ENCODE results near the gene WIPF1.

WIPF1 gene

GRCh38 chr2:174621323-174621722 lies 23.7 kb upstream of the WIPF1 start:
- DNase-seq, result no peak

GRCh38 chr2:174618179-174618578 lies 20.6 kb upstream of the WIPF1 start:
- no peak for DNase-seq

- no peak for DNase-seq
Measured at GRCh38 chr2:174617718-174618117, 20.1 kb upstream of the WIPF1 start.

DNA sequence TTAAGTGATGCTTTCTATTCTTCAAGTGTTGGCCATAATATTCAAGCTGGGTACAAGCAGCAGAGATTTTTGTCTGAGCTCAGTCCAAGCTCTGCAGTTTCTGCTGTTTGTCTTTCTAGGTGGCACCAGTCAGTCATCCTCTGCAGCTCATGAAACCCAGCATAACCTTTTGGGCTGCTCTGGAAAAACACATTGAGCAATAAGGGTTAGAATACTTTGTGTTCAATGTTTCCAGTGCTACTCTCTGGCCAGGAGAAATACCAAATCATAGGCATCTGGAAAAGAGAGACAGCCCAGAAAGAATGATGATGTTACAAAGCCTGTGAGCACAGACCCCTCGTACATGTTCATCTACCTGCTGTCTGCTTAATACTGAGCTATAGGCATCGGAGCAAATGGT lies 19.5 kb upstream of the WIPF1 start:
- DNase-seq, result no peak

DNA sequence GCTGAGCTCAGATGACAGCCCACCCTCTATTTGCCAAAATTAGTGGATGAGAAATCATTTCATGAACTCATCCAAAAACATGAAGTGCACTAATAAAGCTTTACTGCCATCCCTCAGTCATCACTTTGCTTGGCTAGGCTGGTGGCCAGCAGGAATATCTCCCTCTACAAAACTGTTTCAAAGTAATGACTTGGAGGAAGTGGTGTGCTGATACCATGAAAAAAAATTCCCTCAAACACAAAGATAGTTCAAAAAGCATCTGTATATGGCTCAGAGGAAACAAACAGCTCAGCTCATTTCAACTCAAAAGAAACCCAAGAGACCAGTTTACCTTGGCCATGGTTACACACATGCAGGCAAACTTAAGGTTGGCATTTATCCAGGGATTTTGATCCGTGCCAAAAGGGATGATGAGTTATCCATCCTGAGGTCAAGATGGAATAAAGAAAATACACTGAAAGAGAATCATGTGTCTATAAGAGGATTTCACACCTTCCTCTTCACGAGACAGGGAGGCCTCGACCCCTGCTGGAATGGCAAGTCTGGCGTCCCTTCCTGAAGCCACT lies 18.4 kb upstream of the WIPF1 start:
- no peak for DNase-seq

DNA sequence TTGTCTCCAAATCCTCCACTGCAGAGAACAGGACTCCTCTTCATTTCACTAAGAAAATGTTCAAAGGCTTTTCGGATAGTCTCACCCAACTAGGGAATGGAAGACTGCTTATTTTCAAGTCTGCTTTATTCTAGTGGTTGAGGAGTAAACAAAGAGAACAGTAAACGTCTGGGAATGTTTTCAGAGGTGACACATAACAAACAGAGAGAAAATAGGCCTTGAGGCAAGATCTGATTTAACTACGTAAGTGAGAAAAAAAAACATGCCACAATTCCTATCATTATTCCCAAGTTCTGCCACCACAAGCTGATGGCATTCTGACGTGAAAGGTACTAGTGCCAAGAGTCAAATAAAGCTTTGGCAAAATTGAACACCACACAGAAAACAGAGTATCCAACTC lies 16.7 kb upstream of the WIPF1 start:
- no peak for DNase-seq

DNA sequence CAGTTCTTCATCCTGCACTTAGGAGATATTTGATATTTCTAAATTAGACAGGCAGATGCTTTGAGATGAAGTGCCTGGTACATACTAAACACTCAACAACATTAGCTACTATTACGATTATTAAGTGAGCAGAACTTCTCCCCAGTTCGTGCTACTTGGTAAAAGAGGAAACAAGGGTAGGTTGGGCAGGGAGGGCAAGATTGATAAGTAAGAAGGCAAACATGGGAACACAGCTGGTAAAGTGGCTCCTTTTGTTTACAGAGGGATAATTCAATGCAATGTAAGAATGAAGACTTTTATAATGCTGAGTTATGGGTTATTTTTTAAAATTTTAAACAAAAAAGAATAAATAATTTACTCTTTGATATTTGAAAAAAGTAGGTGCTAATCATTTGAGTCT lies 15.9 kb upstream of the WIPF1 start:
- no peak for DNase-seq

DNA sequence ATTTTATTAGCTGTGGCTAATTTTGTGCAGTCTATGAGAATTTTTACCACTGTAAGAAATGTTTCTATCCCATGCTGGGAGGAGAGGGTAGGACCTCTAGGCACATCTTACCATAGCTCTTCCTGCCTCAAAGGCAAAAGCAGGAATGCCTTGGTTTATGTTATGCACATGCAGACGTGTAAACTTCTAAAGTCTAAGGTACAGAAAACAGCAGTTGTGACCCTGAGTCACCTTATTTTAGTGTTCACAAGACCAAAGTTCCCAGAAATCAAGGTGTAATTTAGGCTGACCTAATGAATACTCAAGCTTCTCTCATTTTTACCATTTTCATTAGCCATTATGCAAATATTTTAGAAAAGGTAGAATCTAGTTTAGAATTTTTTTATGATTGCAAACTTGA lies 15.4 kb upstream of the WIPF1 start:
- no peak for DNase-seq

- no peak for DNase-seq
Measured at GRCh38 chr2:174611854-174612253, 14.2 kb upstream of the WIPF1 start.

DNA sequence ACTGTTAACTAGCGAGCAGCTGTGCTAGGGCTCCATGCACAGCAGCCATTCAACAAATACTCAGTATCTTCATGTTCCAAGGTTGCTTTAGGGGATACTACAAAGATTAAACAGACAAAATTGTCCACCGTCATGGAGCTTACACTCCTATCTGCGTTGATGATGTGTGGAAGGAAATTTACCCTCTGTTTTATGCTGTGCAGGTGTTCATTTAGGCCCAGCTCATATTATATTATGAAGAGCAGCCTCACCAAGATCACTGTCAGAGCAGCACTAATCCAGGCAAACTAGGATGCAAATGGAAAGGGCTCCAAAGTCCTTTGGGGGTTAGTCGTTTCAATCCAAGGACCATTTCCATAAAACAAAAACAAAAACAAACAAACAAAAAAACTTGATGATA lies 13.4 kb upstream of the WIPF1 start:
- no peak for DNase-seq

DNA sequence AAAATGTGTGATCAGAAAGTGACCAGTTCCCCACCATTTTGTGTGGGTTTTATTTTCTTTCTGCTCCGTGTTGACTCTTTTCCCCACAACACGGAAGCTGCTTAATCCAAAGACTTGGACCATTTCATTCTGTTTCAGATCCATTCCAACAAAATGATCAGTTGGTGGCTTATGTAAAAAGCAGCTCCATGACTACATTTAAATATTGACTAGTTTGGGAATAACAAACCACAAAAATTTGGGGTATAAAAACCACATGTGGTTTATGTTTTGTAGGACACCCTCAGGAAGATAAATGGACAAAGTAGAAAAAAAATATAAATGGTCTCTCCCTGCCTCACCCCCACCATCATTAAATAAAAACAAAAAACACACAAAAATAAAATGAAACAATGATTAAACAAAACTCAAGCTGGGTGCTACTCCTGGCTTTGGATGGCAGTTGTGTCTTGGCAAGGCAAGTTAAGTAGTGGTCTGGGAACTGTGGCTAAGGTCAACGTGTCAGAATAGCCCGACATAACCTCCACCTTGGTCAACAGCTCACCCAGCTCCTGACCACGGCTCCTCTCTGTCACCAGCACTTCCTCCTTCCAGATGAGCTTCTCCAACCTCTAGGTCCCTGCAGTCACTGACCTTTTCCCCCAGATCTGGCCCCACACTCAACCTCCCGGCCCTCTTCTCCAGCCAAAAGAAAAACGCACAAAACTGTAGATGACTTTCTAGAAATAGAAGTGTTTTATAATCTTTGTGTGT lies 12.8 kb upstream of the WIPF1 start:
- DNase-seq, result no peak

- no peak for DNase-seq
Measured at GRCh38 chr2:174609261-174609660, 11.7 kb upstream of the WIPF1 start.

GRCh38 chr2:174608866-174609214 lies 11.2 kb upstream of the WIPF1 start:
- DNase-seq, result no peak

GRCh38 chr2:174607989-174608865 lies 10.6 kb upstream of the WIPF1 start:
- DNase-seq, result peak; percentile 48

- no peak for DNase-seq
Measured at GRCh38 chr2:174607584-174607983, 10.0 kb upstream of the WIPF1 start.

DNA sequence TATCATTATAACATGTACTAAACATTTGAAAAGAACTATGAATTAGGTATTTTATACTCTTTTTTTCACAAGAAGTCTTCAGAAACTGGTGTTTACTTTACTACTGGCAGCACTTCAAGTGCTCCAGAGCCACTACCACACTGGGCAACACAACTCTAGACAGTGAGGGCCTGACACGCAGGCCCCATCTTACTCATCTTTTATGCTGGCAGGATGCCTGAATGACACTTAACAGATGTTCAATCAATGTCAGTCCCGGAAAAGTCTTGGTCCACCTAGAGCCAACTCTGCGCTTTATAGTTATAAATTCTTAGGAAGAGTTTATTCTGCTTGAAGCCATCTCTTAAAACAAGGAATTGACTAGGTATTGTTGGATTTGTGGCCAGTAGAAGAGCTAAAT lies 8.7 kb upstream of the WIPF1 start:
- DNase-seq, result no peak

GRCh38 chr2:174605687-174606086 lies 8.1 kb upstream of the WIPF1 start:
- DNase-seq, result no peak

- peak; percentile 63 for DNase-seq
Measured at GRCh38 chr2:174603280-174603679, 5.7 kb upstream of the WIPF1 start.

DNA sequence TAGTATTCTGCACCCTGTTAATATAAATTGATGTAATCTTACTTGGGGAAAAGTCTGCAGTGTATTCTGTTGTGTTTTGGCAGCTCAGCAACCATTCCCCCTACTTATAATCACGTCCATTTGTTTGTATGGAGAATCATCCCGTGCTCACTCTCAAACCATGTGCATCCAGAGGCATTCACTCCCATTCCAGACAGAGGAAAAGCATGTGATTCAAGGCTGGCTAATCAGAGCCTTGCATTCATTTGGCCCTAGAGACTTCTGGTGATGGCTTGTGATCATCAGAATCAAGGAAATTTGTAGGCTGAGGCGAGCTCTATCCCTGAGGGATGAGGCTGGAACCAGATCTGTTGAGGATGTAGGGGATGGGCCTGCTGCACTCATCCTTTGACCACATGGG lies 5.1 kb upstream of the WIPF1 start:
- DNase-seq, result no peak

- peak; percentile 53 for DNase-seq
Measured at GRCh38 chr2:174600349-174600748, 2.7 kb upstream of the WIPF1 start.

- DNase-seq, result no peak
Measured at GRCh38 chr2:174599310-174599921, 1.8 kb upstream of the WIPF1 start.

DNA sequence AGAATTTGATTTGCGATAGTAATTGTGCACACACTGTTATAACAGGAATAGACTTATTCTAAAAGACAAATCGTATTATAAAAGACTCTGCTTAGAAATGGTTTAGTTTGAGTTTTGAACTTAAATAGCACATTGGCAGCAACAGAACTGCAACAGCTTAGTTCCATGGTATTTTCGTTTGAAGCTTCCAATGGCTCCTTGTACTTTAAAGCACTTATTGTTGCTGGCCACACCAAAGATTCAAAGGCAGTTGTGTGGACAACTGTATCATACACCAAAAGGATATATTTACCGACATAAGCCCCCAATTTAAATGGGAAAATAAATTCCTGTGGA lies 627 bp downstream of the WIPF1 start:
- DNase-seq, result no peak

DNA sequence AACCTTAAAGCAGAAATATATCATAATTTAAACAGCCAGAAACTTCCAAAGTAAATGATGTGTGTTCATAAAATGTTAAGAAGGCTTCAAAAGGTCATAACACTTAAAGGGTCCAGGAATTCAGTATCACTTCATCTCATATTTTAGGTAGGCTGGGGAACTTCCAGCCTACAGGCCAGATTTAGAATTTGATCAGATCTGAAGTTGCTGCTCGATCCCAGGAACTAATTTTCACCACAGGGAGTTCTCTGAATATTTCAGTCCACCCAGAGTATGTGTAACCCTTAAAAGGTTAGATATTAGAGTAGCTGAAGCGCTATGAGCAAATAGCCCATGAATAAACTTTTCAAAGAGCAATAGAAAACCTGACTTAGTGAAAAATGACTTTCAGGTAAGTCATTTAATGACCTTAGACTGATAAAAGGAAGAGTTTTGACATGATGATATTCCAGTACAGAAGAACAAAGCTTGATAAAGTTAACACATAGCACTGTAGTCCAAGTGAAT lies 1.7 kb downstream of the WIPF1 start:
- DNase-seq, result no peak

Measured in CD4-positive, alpha-beta T cell treated with Interleukin-15 for 1 hour (primary cell).